Inflammatory macrophage treated with lipopolysaccharide for 1 hour (primary cell): ENCODE data around the gene FXYD2.
"Not testable (repeated sequence)": the region's sequence is repeated elsewhere in the genome, so short reads cannot be mapped to it uniquely, and the experiment has no call there.

Experiments used
- DNase-seq, 2 donors: peaks; one replicate each; pipeline ENCODE4 v3.0.0-alpha.2; 2020 to 2022

FXYD2 gene

DNA sequence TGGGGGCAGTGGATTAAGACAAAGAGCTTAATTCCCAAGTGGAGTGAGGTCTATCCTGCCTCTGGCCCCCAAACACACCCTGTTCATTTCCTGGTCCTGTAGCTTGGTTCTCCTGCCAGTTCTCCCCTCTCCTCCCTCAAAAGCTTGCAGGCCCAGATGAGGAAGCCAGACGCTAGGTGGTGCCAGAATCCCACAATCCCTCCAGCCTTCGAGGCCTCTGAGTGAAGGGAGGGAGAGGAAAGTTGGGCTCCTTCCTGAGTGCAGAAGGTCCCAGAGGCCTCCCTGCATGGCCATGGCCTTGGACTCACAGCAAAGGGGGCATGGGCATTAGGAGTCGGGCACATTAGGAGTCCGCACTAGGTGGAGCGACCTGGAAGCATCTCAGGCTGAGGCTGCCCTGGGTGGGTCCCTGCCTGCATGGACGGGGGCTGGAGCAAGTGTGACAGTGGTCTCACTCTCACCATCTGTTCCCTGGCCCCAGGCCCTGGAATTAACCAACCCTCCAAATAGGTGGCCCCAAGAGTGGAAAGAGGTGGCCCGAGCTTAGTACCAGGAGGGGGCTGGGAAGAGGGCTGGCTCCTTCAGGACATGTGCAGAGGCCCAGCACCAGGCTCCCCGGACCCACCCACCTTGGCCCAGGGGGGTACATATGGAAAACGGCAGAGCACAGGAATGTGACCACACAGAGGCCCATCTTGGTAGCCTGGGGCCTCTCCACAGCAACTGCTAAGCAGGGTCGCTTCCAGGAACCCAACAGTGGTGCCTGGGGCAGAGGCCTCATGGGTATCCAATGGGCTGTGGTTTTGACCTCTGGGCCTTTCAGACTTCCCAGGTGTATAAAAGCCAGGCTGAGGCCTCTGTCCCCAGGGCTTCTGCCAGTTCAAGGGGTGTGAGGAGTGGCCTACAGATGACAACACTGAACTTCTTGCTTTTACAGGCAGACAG is 5.2 kb downstream of the FXYD2 start:
- DNase-seq, result peak; percentile 74 to 87

DNA sequence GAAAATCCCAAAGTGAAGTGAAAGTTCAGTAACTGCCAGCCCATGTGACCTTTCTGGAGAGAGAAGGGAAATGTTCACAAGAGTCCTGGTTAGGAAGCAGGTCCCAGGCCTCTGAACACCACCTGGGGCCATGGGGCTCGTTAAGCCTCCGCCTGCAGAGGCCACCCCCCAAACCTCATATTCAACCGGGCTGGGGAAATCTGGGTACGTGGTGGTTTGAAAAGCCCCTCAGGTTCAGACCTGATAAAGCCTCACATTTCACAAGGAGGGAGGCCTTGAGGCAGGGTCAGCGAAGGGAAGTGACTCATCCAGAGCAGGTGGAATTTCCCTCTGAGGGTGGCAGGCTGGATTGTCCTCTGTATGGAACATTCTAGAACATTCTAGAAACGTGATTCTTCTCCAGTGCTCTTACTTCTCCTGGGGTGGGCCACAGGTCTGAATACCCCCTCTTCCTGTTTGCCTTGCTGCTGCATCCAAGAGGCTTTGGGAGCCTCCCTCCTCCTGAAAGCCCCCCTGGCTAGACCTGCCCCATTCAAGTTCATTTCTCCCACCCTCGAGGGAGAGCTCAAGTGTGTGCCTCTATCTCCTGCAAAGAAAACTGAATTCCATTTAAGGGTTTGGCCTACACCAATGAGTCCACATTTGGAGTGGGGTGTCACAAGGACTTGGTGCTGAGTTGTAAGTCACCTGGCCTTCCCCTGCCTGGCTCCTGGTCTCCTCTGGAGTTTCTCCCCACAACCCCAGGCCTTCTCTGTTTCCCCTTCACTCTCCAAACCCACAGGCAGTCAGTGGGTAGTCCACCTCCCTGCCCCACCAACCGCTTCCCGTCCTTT is 6.3 kb downstream of the FXYD2 start:
- DNase-seq, result peak; percentile 80 to 91

DNA sequence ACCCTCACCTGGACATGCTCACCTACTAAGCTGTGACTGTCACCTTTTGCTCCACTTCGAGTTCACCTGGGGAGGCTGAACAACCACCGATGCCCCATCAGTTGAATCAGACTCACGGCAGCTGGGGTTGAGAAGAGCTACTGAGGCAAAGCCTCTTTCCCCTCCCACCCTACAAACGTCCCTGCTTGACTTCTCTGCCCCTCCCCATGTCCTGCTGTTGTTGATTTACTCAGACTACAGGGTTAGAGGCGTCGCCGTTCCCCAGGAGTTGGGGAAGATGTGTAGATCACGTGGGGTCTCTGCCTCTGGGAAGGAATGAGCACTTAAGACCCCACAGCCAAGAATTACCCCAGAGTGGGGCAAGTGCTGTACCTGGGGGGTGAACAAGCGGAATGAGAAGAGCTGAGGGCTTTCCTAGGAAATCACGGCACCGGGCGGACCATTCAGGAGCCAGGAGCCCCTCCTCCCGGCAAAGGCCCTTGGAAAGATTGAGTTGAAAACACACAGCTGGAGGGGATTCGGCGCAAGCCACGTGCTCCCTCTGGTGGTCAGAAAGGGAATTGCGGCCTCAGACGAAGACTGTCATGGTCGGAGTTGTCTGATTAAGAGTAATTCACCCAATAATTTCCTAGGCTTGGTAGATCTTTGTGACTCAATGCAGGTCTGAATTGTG is 7.0 kb downstream of the FXYD2 start:
- peak; percentile 95 to 100 for DNase-seq

DNA sequence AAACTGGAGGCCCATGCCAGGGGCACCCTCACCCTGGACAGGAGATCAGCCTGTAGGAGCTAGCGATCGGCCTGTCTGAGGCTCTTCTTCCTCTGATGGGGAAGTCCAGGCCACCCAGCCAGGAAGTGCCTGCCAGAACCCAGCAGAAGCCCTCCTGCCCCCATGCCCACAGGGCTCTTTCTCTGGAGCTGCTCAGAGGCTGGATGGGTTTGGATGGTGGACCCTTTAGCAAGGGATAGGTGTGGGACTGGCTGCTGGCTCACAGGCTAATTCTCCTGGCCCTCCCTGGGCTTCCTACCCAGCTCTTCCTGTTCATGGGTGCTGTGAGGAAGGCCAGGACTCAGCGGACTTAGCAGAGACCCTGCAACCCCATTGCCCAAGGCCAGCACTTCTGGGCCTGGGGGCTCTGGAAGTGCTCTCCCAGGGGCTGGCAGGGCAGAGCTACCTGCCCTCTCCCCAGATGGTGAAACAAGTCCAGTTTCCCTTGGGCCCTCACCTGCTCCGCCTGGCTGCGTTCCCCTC is 7.6 kb downstream of the FXYD2 start:
- DNase-seq, result peak in 1 of 2 donors; percentile 55

DNA sequence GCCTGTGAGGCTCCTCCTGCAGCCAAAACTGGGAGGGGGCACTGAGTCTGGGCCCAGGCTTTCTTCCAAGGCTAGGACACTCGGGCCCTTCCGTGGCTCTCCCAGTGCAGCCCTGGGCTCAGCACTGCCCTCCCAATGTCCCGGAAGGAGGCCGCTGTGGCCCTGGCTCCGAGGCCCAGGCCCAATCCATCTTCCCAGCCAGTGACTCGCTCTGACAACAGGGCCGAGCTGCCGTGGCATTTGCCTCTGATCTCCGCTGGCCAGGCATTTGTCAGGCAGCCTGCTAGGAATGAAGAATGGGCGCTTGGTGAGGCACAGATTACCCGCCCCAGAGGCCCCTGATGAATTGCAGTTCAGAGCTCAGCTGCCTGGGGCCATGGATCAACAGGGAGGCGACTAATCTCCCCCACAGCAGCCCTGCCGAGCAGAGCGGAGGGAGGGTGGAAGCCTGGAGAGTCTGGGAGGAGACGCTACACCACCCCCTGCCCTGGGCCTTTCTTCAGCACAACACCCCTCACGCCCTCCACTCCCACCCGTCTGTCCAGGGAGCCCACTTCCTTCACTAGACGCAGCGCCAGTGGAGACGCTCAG is 8.3 kb downstream of the FXYD2 start:
- no peak for DNase-seq

DNA sequence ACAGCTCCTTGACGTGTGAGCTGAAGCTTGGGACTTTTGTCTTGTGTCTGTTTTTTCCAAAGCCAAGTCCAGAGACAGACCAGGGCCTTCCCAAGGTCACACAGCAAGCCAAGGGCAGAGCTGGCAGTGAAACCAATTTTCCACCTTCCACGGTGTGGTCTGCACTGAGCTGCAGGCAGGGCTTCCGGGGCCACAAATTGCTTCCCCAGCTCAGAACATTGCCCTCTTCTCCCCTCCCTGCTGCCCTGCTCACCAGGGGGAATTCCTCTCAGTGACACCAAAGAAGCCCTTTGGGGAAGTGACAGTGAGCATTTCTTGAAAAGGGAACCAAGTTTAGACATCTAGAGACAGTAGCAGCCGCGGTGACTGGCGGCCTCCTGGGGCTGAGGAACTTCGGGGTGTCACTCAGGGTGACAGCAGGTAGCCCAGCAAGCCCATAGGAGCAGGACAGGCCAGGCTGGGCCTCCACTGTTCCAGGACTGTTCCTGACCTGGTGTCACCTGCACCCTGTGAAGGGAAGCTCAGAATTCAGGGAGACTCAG is 9.2 kb downstream of the FXYD2 start:
- peak; percentile 94 to 96 for DNase-seq

DNA sequence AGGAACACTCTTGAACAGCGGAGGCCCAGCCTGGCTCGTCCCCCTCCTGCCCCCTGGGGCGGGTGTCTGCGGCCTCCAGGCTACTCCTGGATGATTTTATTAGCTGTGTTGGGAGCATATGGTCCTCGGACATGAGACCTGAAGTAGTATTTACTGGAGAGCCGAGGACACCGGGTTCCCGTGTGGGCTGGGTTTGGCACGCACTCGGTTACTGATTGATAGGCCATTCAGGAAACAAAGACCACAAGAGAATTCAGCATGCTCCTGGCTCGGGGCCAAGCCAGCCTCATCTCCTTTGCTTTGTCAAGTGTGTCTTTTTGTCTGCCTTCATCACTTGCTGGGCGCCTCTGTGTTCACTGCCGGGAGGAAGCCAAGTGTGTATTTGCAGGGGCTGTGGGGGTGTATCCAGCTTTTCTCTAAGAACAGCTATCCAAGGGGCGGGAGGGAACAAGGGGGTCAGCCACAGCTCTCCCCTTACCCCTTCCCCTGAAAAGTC is 9.7 kb downstream of the FXYD2 start:
- DNase-seq, result no peak

DNA sequence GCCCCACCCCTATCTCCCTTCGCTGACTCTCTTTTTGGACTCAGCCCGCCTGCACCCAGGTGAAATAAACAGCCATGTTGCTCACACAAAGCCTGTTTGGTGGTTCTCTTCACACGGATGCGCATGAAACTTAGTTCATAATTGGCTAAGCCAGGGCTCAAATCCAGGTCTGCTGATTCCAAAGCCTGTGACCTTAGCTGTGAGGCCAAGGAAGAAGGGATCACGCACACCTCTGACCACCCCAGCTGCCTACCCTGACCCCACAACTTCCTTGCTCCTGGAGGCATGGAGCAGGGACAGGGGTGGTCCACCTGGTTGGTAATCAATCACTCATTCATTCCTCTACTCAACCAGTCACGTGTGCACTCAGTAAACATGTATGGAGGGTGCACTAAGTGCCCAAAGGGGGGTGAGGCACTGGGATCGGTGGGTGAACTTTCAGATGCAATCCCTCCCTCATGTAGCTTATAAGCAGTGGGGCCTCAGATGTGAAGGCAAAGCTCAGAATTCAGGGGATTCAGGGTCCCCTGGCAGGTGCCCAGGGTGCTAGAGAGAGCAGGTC is 10.3 kb downstream of the FXYD2 start:
- no peak for DNase-seq

DNA sequence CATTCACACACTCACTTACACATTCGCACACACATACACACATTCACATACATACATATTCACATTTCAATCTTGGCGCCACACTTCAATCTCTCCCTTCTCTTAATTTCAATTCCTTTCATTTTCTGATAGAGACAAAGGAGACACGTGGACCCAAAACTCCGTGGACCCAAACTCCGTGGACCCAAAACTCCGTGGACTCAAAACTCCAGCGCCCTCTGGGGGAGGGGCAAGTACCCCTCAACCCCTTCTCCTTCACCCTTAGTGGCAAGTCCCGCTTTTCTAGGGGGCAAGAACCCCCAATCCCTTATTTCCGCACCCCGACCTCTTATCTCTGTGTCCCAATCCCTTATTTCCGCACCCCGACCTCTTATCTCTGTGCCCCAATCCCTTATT is 14.5 kb downstream of the FXYD2 start:
- DNase-seq, result not testable (repeated sequence)

DNA sequence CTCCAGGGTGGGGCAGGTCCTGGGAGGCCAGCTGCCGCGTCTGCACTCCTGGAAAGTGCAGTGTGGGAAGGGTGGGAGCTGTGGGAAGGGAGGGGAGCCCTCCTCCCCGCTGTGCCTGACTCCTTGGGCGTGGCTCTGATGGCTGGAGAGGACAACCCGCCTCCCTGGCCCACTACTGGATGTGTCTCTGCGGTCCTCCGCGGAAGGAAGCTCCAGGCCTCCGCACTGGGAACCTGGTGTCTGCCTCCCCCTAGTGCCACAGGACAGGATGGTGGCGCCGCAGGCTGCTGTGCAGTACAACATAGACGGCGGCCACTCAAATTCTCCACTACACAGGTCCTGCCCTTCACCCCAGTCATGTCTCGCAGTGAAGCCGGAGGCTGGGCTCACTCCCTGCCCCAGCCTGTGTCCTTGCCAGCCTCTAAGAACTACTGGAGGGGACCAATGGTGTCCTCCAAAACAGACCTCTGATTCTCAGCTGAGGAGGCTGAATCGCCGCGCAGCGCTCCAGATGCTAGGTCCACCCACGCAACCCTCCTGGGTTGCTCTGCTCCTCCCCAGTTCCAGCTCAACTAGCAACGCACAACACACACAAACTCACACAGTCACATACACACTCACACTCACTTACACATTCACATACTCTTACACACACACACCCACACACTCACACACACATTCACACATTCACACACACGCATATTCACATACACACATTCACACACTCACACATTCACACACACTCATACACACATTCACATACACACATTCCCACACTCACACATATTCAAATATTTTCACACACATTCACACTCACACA is 15.1 kb downstream of the FXYD2 start:
- peak; percentile 76 to 81 for DNase-seq

DNA sequence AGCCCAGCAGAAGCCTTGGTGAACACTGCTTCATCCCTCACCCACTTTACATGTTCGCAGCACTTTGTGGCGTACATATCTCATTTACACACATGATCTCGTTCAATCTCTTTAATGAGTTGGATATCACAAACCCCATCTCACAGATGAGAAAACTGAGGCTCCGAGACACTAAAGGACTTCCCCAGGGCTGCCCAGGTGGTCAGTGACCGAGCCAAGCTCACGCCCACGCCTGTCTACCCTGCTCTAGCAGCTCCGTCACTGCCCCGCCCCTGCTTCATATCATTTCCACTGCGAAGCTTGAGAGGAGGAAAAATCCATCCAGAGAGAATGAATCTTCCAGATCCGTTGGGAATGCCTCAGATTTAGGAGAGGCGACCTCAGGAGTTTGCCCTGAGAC is 15.8 kb downstream of the FXYD2 start:
- DNase-seq, result no peak

DNA sequence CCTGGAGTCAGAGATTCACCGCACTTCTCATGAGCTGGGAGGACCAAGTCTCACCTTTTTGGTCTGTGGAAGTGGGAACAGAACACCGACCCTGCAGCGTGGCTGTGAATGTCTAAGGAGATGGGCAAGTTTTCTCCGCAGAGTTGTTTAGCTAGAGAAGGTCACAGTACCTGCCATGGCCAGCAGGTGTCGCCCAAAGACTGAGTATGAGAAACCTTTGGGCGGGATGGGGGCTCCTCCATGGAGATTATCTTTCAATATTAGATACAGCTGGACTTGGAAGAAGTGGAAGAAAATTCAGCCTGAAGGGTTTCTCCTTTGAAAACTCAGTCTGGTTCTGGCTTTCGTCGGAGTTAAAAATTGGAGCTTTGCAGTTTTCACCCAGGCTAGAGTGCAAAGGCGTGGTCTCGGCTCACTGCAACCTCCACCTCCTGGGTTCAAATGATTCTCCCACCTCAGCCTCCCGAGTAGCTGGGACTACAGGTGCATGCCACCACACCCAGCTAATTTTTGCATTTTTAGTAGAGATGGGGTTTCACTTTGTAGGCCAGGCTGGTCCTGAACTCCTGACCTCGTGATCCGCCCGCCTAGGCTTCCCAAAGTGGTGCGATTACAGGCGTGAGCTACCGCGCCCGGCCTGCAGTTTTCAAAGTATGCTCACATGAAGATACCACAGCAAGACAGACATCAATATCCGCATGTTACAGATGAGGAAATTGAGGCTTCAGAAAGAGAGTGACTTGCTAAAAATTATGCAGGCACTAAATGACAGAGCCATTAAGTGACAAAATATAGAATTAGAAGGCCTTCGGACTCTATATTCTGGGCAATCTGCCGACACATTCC is 16.8 kb downstream of the FXYD2 start:
- peak in 1 of 2 donors; percentile 95 for DNase-seq

DNA sequence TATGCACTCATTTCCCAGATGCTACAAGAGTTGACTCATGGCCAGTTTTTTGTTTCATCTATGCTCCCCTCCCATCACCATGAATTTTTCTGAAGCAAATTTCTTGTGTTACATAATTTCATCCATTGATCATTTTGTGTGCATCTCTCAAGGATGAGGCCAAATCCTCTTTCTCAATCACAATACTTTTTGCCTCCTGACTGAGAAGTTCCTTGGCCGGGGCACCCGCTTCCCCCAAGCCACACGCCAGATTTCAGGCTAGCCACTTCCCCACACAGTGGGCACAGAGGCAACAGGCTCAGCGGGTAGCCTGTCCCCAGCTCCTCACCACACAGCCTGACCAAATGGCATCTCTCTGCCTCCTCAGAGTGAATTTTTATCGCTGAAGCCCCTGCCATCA is 17.7 kb downstream of the FXYD2 start:
- peak; percentile 72 to 82 for DNase-seq

DNA sequence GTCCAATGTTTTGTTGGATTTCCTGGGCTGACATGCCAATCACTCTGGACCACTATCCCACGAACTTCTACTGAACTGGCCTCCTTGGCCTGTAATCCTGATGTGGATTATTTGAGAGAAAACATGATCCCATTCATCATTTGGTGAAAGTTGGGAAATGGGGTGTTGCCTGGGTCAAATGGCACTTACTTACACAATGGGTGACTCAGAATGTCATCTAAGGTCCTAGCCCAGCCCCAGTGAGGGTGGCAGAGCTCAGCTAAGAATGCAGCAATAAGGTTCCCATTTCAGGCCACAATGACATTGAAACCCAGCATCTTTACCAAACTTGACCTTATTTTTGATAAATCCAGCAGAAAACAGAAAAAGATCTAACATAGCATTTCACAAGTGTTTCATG is 19.5 kb downstream of the FXYD2 start:
- DNase-seq, result peak; percentile 89 to 91

DNA sequence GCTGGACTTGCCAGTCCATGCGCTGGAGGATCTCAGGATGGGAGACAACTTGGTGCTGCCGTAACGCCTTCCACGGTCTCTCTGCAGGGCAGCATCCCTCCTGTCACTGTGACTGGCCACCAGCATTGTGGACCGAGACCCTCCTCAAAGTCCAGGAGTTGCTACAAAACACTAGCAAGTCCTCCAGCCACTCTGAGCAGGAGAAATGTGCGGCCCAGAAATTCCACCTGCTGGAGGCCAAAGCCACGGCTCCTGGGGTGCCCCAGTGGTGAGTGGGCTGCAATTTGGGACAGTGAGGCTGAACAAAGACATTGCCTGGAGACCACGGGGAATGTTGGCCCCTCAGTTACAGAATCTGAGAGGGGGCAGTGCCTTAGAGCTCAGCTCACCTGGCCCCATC is 20.6 kb downstream of the FXYD2 start:
- no peak for DNase-seq

DNA sequence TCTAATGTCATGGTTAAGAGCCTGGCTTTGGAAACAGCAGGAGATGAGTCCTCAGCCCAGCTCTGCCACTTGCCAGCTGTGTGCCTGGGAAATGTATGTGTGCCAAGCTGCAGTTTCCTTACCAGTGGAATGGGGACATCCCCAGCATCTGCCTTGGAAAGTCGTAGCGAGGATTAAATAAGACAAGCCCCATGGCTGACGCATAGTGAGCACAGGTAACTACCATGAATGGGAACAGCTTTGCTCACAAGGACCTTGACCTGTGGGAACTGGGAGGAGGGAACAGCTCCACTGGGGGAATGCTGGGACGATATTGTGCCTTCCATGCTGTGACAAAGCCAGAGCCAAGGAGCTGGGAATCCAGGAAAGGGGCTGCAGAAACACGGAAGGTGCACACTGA is 24.9 kb downstream of the FXYD2 start:
- no peak for DNase-seq

DNA sequence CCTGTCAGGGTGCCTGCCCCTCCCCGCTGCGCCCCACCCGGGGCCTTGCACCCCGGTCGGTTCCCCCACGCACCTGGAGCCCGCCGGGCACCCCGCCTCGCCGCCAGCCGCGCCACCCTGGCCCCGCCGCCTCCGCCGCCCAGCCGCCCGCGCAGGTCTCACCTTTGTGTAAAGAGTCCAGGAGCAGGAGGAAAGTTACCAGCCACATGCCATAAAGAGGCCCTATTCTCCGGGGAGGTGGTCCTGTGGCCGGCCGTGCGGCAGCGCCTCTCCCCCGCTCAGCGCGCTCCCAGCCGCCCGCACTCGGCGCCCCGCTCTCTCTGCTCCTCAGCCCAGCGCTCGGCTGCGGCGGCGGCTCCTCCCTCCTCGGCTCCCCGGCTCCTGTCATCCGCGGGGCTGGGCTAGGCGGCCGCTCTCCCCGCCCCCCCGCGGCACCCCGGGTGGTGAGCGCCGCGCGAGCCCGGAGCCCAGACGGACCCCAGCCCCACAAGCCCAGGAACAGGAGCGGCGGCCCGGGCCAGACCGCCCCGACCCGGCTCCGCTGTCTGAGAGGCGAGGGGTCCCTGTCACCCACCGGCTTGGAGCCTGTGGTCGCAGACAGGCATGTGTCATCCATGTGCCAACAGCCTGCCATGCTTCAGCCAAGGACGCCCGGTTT is 27.5 kb downstream of the FXYD2 start, which contains the start of gene DSCAML1:
Gene DSCAML1, minus strand, starts transcription at position 345 of the 658 bp plus-strand sequence. Its CDS starts 137 bp downstream, at position 208.
- no peak for DNase-seq

DNA sequence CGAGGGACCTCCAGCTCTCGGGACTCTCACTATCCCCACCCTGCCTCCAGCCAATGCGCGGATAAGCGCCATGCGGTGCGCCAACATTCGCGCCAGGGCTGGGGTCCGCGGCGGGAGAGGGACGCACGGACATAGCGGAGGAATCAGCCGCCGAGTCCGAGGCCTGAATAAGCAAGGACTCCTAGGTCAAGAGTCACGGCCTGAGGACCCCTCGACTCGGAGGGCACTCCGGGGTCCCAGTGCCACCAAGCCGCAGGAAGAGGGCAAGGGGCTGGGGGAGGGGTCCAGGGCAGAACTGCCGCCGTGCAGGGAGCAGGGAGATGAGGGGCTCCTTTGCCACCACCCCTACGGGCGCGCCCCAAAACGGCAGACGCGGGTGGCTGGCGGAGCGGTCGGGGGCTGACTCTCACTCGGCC is 28.1 kb downstream of the FXYD2 start:
- no peak for DNase-seq
